Endodermal cell (in vitro differentiated cells): ENCODE measurements around the gene XXYLT1. TPM values are rescaled to one million over a fixed set of nuclear protein-coding genes. Genes with fewer than 3 reads are reported as not detected.
"Not testable (repeated sequence)": the region's sequence is repeated elsewhere in the genome, so short reads cannot be mapped to it uniquely, and the experiment has no call there.

Experiments used
- DNase-seq: peaks from one replicate; pipeline ENCODE4 v3.0.0-alpha.2; 2017
- H3K27ac ChIP-seq: 2 replicates; pipeline ENCODE4 v1.5.1; 2013; ENCODE audit warnings: mild to moderate bottlenecking, low read depth, low read length, moderate library complexity
- H3K27me3 ChIP-seq: 2 replicates; pipeline ENCODE4 v1.6.1; 2013; ENCODE audit warnings: mild to moderate bottlenecking, low read length, moderate library complexity; ENCODE audit not compliant: insufficient read depth, control insufficient read depth, poor library complexity, severe bottlenecking
- H3K36me3 ChIP-seq: 2 replicates; pipeline ENCODE4 v1.7.0; 2013; ENCODE audit warnings: mild to moderate bottlenecking, low read length, moderate library complexity; ENCODE audit not compliant: control insufficient read depth, insufficient read depth
- H3K4me1 ChIP-seq: one replicate; pipeline ENCODE4 v1.7.0; 2013; ENCODE audit warnings: low read length; ENCODE audit not compliant: control insufficient read depth, insufficient read depth
- H3K4me3 ChIP-seq: 2 replicates; pipeline ENCODE4 v1.5.1; 2013; ENCODE audit warnings: mild to moderate bottlenecking, low read length, moderate library complexity
- H3K9ac ChIP-seq: 2 replicates; pipeline ENCODE4 v1.6.1; 2013; ENCODE audit warnings: mild to moderate bottlenecking, low read length, moderate library complexity; ENCODE audit not compliant: poor library complexity, severe bottlenecking; ENCODE audit errors: extremely low read depth
- H3K9me3 ChIP-seq: 2 replicates; pipeline ENCODE4 v1.6.1; 2013; ENCODE audit warnings: mild to moderate bottlenecking, low read length, moderate library complexity; ENCODE audit not compliant: control insufficient read depth
- H3K27ac Mint-ChIP-seq: 2 replicates; pipeline ENCODE4 v1.8.0; 2020; ENCODE audit warnings: mixed read lengths
- H3K27me3 Mint-ChIP-seq: 2 replicates; pipeline ENCODE4 v1.8.0; 2021; ENCODE audit warnings: mild to moderate bottlenecking, mixed read lengths; ENCODE audit not compliant: insufficient read depth
- H3K36me3 Mint-ChIP-seq: 2 replicates; pipeline ENCODE4 v1.8.0; 2020; ENCODE audit warnings: low read depth, mixed read lengths
- H3K4me1 Mint-ChIP-seq: 2 replicates; pipeline ENCODE4 v1.8.0; 2020; ENCODE audit warnings: mixed read lengths
- H3K4me3 Mint-ChIP-seq: 2 replicates; pipeline ENCODE4 v1.8.0; 2020; ENCODE audit warnings: mild to moderate bottlenecking, moderate library complexity, mixed read lengths
- H3K9me3 Mint-ChIP-seq: 2 replicates; pipeline ENCODE4 v1.8.0; 2020; ENCODE audit warnings: mild to moderate bottlenecking, mixed read lengths
- CTCF ChIP-seq: fragments of 200-600 bp; sonication (generic); conservative IDR thresholded peaks from 2 replicates; pipeline ENCODE4 v1.5.0; 2021; ENCODE audit warnings: antibody characterized with exemption, mild to moderate bottlenecking
- WGBS, 2 experiments: methylation state at CpG; one replicate each; pipeline versions ENCODE4 v1.1.5 to v1.1.7; 2013; ENCODE audit warnings: missing lambda C conversion rate in 2 of 2, mixed read lengths in 1 of 2; ENCODE audit not compliant: insufficient coverage in 1 of 2, insufficient read length in 1 of 2; 5-methylcytosine and 5-hydroxymethylcytosine counted together
- total RNA-seq, 2 donors: library from RNA; stranded (reverse); fragmentation: NEBNext Ultra II Directional in 1 of 2; extraction: Animal tissue kit (Norgen Biotek cat#: 25700) in 1 of 2; gene quantifications; 2 replicates in 1 of 2; 3 replicates in 1 of 2; pipeline ENCODE4 v1.2.1, GENCODE V29; 2021

The XXYLT1 gene
- total RNA-seq, 2 donors from 2014 or later, result 35.5 to 38.3 TPM

DNA sequence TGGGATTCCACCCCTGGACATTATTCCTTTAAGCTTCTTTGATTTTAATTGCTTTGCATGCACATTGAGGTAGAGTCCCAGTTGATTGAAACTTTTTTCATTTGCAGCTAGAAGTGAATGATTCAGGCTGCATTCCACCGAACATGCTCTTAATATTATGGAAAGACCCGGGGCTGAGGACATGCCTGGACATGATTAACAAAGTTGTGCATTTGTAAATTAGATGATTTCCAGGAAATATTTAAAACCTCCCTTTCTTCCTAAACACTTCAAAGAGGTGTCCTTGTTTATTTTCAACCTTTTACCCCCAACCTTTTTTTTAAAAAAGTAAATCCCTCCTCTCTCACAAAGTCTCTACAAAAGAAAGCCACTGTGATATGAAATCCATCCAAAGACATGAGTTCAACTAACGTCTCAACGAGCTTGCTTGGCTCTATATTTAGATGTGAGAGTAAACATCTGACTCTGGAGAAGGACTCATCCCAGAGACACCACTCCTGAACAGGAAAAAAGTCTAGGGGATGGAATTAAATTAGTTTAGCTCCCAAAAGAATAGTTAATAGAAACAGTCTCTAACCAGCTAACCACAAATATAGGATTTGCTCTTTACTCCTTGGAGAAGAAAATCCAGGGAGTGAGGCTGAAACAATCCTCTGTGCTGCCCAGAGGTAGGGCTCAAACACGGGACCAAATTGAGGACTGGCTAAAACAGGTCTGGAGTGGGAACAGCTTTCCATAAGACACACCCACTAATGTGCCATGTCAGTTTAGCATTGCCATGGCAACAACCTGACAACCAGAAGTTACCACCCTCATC, 83.1 kb downstream of the XXYLT1 start:
- H3K4me3 Mint-ChIP-seq, result no peak overlapping the region
- H3K4me3 ChIP-seq, result no peak overlapping the region
- H3K9me3 ChIP-seq, result peaks cover 20% of the 10 kb centered on the region
- peaks cover 6% of the 10 kb centered on the region for H3K4me1 ChIP-seq
- H3K36me3 ChIP-seq, result peaks cover 9% of the 10 kb centered on the region
- TF ChIP-seq CTCF, result no peak
- peaks cover 21% of the 10 kb centered on the region for H3K9me3 Mint-ChIP-seq
- H3K36me3 Mint-ChIP-seq, result peaks cover 15% of the 10 kb centered on the region
- H3K27ac Mint-ChIP-seq, result no peak overlapping the region
- no peak overlapping the region for H3K9ac ChIP-seq
- 79 to 87% methylated on average over 2 to 5 of the region's 5 CpGs for WGBS, 2 experiments
- H3K4me1 Mint-ChIP-seq, result peaks cover 26% of the 10 kb centered on the region
- no peaks in the 10 kb centered on the region for H3K27me3 ChIP-seq
- H3K27ac ChIP-seq, result peak overlapping the region; percentile 59
- no peaks in the 10 kb centered on the region for H3K27me3 Mint-ChIP-seq
- DNase-seq, result peak; percentile 32

DNA sequence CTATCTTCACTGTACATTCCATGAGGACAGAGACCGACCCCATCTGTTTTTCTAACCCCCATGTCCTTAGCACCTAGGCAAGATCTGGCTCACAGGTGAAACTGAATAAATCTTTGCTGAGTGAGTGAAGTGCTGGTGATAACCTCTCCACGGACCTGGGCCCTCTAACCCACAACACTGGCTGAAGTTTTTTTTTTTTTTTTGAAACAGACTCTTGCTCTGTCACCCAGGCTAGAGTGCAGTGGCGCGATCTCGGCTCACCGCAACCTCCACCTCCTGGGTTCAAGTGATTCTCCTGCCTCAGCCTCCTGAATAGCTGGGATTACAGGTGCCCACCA, 84.3 kb downstream of the XXYLT1 start:
- H3K4me1 ChIP-seq, H3K4me3 Mint-ChIP-seq, H3K27me3 ChIP-seq, H3K4me3 ChIP-seq, H3K36me3 Mint-ChIP-seq, H3K9me3 ChIP-seq, H3K36me3 ChIP-seq, H3K9ac ChIP-seq, H3K9me3 Mint-ChIP-seq, H3K27ac Mint-ChIP-seq, H3K27me3 Mint-ChIP-seq, H3K27ac ChIP-seq, DNase-seq: not testable (repeated sequence)
- 94% methylated on average over 6 of the region's 6 CpGs; no CpG with 5 or more reads in 1 of the 2 experiments for WGBS, 2 experiments
- H3K4me1 Mint-ChIP-seq, result peaks cover 32% of the 10 kb centered on the region

DNA sequence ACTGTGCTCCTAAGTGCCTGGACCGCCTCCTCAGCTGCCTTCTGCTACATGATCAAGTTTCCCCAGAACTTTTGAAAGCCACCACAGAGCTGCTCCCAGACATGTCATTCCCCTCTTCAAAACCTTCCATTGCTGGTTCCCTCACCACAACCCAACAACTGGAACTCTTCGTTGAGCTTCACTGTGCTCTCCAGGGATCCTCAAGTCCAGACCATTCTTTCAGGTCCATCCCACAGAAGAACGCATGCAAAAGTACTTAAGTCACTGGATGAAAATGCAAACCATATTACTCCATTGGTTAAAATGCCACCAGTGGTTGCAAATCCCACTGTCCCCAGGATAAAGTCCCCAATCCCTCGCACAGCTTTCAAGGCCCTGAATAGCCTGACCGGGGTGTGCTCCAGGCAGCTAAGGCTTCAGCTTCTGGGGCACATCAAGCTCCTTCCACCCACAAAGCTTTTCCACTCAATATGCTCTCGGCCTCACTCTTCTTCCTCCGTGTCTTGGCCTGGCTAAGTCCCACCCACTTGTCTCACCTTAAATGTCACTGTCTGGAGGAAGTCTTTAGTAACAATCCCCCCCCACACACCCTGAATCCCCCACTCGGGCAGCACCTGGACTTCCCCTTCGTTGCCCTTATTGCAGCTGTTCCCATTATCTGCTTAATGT, 84.8 kb downstream of the XXYLT1 start:
- Histone ChIP-seq H3K27ac (no peak overlapping the region), H3K27me3 (no peaks in the 10 kb centered on the region), H3K4me1 (peaks cover 6% of the 10 kb centered on the region), H3K4me3 (no peak overlapping the region), H3K9me3 (peaks cover 4% of the 10 kb centered on the region), H3K9ac (no peak overlapping the region), H3K36me3 (no peaks in the 10 kb centered on the region)
- 93 to 96% methylated on average over 6 to 9 of the region's 9 CpGs for whole genome bisulfite sequencing, 2 experiments
- Mint-ChIP-seq H3K9me3 (peaks cover 5% of the 10 kb centered on the region), H3K36me3 (peaks cover 3% of the 10 kb centered on the region), H3K27me3 (no peaks in the 10 kb centered on the region), H3K27ac (peak overlapping the region; percentile 80), H3K4me1 (peaks cover 32% of the 10 kb centered on the region), H3K4me3 (no peak overlapping the region)
- TF ChIP-seq CTCF, result no peak
- DNase-seq, result peak; percentile 7
